Stimulated activated CD8-positive, alpha-beta memory T cell treated with anti-CD3 and anti-CD28 coated beads, Interleukin-4, amount 100 ng/mL, for 4 hours (primary cell): ENCODE data around the gene C1QTNF2.
"Not testable (repeated sequence)": the region's sequence is repeated elsewhere in the genome, so short reads cannot be mapped to it uniquely, and the experiment has no call there.

ENCODE experiments used
- DNase-seq, 2 donors: peaks; one replicate each; pipeline ENCODE4 v3.0.0-alpha.2; 2020; ENCODE audit warnings: low read depth in 2 of 2, low spot score in 1 of 2

Gene C1QTNF2

GRCh38 chr5:160342413-160342941, 27.9 kb downstream of the C1QTNF2 start:
- DNase-seq, result no peak

GRCh38 chr5:160341309-160341870, 29.0 kb downstream of the C1QTNF2 start:
- no peak for DNase-seq

DNA sequence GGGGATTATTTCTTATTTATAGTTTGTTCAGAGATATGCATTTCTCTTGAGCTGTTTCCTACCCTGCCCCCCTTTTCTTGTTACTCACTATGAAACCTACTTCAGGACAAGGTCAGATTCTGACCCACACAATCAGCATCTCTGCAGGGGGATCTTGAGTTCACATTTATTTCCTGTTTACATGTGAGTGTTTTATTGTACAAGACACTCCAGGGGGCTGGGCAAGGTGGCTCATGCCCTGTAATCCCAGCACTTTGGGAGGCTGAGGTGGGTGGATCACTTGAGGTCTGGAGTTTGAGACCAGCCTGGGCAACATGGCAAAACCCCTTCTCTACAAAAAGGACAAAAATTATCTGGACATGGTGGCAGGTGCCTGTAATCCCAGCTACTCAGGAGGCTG, 29.9 kb downstream of the C1QTNF2 start:
- not testable (repeated sequence) for DNase-seq

DNA sequence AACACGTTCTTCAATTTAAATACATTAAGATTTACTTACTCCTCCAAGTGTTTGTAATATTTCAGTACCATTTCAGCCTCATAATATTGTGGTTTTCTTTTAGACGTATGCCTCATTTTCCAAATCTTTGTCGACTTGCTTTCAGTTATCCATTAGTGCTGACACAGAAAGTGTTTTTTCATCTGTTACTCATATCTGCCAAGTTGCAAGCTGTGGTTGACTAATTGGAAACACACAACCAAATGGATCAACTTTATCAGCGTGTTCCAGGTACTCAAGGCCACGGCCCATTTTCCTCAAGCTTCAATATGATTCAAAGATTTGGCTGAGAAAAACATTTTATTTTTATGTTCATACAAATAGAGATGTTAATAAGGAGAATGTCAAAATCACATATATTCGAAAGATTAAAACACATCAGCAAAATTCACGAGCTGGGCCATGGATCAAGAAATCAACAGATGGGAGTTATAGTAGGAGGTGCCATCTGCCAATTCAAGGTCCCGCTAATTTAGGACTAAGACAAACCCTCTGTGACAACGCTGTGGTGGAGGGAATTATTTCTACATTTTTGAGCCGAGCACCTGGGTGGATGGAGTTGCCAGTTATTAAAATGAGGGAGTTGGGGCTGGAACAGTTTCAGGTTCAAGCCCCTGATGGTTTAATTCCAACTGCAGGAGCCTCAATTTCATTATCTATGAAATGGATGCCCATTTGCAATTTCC, 30.9 kb downstream of the C1QTNF2 start:
- DNase-seq, result no peak

- not testable (repeated sequence) for DNase-seq
Measured at GRCh38 chr5:160334716-160335115, 35.7 kb downstream of the C1QTNF2 start.

- DNase-seq, result no peak
Measured at GRCh38 chr5:160333721-160334120, 36.7 kb downstream of the C1QTNF2 start.

DNA sequence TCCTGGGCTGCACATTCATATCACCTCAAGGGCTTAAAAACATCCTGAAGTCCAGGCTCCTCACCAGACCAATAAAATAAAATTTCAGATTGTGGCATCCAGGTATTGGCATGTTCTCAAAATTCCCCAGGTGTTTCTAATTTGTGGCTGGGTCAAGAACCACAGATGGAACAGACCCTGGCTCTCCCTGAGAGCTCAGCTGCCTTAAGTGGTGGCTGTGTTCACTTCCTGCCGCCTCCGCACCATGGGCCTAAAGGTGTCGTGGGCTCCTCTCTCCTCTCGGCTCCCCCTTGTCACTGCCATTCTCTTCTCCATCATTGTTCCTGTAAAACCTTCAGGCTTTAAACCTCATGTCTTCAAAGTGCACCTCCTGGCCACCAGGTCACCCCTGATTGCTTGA, 40.2 kb downstream of the C1QTNF2 start:
- no peak for DNase-seq

DNA sequence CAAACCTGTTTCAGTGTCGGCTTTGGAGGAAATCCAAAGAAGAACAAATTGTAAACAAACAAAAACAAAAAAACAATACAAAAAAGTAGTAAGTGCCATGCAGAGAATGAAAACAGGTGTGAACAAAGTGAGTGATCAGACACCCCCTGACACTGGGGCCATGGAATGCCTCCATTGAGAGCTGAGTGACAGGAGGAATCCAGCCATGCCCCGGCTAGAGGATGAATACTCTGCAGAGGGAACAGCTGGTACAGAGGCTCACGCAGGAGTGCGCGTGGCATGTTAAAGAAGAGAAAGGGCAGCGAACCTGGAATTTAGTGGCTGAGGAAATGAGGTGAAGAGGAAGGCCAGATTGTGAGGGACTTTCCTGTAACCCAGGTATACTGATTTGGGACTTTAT, 42.6 kb downstream of the C1QTNF2 start:
- DNase-seq, result no peak

- DNase-seq, result no peak
Measured at GRCh38 chr5:160326981-160327380, 43.4 kb downstream of the C1QTNF2 start.

DNA sequence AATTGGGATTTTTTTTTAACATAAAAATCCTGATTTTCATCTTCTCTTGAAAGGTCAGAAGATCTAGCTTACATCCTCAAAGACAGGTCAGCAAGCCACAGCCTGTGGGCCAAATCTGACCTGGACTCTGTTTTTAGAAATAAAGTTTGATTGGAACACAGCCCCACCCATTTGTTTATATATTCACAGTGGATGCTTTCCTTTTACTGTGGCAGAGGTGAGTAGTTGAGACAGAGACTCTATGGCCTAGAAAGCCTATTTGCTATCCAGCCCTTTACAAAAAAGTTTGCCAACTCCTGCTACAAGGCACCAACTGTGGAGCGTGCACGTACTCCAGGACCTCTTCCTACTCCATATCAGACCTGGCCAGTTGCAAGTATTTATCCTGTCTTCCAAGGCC, 44.7 kb downstream of the C1QTNF2 start:
- DNase-seq, result no peak

DNA sequence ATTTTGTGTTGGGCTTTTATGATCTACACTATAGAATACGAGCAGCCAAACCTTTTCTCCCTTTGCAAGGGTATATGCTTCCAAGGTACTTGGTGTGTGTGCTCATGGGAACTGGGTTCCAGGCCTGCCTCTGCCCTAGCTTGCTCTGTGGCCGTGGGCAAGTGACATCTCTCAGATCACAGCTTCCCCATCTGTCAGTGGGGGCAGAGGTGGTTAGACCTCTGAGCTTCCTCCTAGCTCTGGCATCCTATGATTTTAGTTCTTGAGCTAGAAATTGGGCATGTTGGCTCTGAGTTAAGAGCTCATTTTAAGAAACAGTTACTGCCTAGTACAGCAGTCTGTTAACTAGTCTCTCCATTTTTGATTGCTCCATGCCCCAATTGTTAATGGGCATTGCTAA, 45.5 kb downstream of the C1QTNF2 start:
- DNase-seq, result no peak

- DNase-seq, result no peak
Measured at GRCh38 chr5:160318409-160318808, 52.0 kb downstream of the C1QTNF2 start.

DNA sequence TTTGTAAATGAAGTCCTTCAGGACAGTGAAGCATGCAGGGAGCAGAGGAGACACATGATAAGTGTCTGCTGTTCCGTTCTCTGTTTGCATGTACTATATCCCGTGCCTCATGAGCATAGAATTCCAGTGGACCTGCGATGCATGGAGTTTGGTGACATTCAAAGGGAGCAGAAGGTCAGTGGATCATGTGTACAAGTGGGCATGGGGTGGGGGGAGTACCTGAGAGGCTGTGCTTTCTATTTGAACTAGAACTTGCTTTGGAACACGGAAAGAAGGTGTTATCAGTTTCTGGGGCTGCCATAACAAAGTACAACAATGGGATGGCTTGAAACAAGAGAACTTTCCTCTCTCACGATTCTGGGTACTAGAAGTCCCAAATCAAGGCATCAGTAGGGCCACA, 53.0 kb downstream of the C1QTNF2 start:
- no peak for DNase-seq

- DNase-seq, result no peak
Measured at GRCh38 chr5:160315968-160316367, 54.5 kb downstream of the C1QTNF2 start.

DNA sequence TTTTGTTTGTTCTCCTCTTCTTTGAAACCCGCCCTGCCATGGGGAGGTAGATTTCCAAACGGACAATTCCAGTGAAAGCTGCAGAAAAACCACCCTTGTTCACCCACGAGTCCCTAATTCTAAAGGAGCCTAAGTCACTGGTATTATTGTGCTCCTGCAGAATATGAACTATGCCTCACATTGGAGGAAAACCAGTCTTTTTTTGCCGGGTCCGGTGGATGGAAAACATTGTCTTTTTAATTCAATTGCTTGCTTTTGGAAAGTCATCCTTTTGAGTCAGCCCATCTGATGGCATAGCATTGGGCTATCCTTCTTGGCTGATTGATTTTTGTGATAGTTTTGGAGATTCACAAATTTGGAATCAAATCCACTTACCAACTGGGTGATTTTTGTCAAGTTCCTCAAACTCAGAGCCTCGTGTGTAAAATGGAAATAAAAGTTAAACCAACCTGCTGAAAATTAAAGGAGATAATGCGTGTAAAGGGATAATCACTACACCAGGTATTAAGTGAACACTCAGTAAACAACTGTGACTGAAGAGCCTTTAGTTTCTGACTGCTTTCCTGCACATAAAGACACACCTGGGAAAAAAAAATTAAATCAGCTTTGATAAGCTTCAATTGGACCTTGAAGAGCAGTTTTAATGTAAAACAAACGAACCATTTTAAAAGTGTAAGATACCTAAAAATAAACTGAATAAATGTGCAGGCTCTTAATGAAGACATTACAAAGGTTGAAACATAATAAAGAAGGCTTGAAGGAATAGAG, 57.3 kb downstream of the C1QTNF2 start:
- DNase-seq, result no peak

DNA sequence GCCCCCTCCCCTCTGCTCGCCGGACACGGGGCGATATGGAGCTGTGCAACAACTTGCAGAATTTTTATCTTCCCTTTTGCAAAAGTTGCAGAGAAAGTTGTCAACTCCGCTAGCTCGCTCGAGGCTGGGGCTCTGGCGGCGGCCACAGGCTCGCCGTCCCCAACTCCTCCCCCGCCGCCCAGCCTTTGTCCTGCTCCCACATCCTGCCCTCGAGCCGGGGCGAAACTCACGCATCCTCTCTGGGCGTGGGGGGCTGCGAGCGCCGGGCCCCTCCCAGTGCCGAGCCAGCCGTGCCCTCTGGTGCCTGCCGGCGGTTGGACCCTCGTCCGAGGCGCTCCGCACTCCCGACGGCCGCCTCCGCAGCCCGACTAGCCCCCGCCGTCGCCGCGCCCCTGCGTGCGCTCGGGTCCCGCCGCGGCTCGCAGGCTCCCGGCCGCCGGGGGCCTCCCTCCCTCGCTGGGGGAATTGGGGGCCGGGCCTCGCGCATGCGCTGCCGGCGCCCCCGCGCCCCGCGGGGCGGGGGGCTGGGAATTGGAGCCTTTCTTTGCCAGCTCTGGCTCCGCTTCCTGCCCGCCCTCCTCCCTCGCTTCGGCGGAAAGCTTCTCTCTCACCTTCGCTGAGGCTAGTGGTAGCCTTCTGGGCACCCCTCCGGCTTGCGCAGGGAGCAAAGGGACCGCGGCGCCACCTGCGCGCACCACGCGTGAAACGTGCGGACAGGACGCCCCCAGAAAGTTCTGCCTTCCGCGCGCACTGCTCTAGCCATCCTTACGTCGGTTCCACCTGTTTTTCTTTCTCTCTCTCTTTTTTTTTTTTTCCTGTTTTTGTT, 58.1 kb downstream of the C1QTNF2 start, which contains the start of gene CCNJL:
Gene CCNJL (minus strand): TSS at position 431 of the 826 bp plus-strand sequence. CDS start 641 bp downstream, outside the sequence.
- DNase-seq, result no peak

- no peak for DNase-seq
Measured at GRCh38 chr5:160311491-160312133, 58.8 kb downstream of the C1QTNF2 start.

DNA sequence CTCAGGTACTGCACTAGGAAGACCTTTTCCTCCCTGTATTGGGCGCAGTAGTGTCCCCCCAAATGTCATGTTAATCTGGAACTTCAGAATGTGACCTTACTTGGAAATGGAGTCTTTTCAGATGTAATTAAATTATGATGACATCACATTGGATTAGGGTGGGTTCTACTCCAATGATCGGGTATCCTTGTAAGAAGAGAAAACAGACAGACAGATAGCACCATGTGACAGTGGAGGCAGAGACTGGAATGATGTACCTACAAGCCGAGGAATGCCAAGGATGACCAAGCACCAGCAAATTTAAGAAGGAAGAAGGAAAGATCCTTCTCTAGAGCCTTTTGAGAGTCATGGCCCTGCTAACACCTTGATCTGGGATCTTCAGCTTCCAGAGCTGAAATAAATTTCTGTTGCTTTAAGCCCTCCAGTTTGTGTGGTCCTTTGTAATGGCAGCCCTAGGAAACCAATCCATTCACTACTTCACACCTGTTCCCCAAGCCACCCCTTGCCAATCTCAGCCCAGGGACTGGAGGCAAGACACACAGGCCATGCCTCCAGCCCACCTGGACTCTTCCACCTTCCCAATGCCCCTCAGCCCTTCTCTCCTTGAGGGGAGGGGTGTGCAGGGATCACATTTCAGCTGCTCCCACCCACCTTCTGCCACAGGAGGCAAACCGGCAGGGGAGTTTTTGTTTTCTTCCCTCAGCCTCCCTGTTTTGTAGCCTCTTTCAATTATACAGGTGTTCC, 59.7 kb downstream of the C1QTNF2 start:
- DNase-seq, result no peak

- no peak for DNase-seq
Measured at GRCh38 chr5:160310140-160310539, 60.3 kb downstream of the C1QTNF2 start.

DNA sequence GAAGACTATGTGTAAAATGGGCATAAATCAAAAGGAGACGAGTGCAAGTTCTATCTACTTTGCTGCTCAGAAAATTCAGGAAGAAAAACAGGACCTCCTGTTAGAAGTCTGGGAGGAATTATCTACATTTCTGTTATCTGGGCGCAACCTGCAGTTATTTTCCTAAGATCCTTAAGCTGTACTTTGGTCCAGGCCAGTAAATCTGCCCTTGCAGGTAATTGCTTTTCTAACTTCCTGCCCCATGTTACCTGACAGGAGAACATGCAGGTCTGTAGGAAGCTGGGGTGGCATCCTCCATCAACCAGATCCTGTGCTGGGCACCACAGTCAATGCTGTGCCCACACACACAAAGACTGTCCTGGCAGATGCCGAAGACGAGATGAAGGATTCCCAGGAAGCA, 63.7 kb downstream of the C1QTNF2 start:
- DNase-seq, result no peak
